Thyroid gland (tissue), 4 donors: ENCODE results near the gene PCDH15. TPM values are rescaled to one million over a fixed set of nuclear protein-coding genes. Genes with fewer than 3 reads are reported as not detected.

Source experiments
- DNase-seq, 2 donors: peaks; one replicate each; pipeline ENCODE4 v3.0.0-alpha.2; 2019
- H3K27ac ChIP-seq, 3 donors: fragments of 200-600 bp; sonication (generic); 1 replicate in 2 of 3; 2 replicates in 1 of 3; pipeline ENCODE4 v1.5.1; 2016 to 2019; ENCODE audit warnings: mild to moderate bottlenecking in 1 of 3, moderate library complexity in 1 of 3
- H3K27me3 ChIP-seq: fragments of 200-600 bp; sonication (generic); one replicate; pipeline ENCODE4 v1.5.1; 2019
- H3K36me3 ChIP-seq, 2 donors: fragments of 200-600 bp; sonication (generic); one replicate each; pipeline ENCODE4 v1.5.1; 2016 to 2019
- H3K4me1 ChIP-seq, 2 donors: fragments of 200-600 bp; sonication (generic); one replicate each; pipeline ENCODE4 v1.5.1; 2017 to 2019
- H3K4me3 ChIP-seq, 3 donors: fragments of 200-600 bp; sonication (generic); replicated peaks in 1 of 3; 1 replicate in 2 of 3; 2 replicates in 1 of 3; pipeline ENCODE4 v1.5.1; 2016; ENCODE audit warnings: mild to moderate bottlenecking in 1 of 3
- H3K9me3 ChIP-seq: fragments of 200-600 bp; sonication (generic); one replicate; pipeline ENCODE4 v1.5.1; 2017
- CTCF ChIP-seq, 6 experiments: fragments of 200-600 bp in 3 of 6; fragments of 450-650 bp in 3 of 6; sonication (generic) in 3 of 6; IDR thresholded peaks; one replicate each; pipeline ENCODE4 v1.5.1; 2016 to 2019; ENCODE audit warnings: antibody characterized with exemption in 6 of 6, mild to moderate bottlenecking in 2 of 6, inconsistent platforms in 1 of 6, moderate library complexity in 1 of 6
- POLR2A ChIP-seq, 2 donors: fragments of 450-650 bp; IDR thresholded peaks; one replicate each; pipeline ENCODE4 v1.6.1; 2017; ENCODE audit warnings: antibody characterized with exemption in 2 of 2, mild to moderate bottlenecking in 2 of 2, moderate library complexity in 1 of 2
- WGBS, 2 donors: methylation state at CpG; one replicate each; pipeline ENCODE4 v1.1.5; 2017; 5-methylcytosine and 5-hydroxymethylcytosine counted together
- intact Hi-C: fragments of 100-400 bp; cut with DNase I; formaldehyde crosslinking; loops from one replicate; pipeline ENCODE4 v1.15.1; 2023
- total RNA-seq, 4 donors: library from RNA; depleted of rRNA; stranded (reverse); fragments of >200 nt; gene quantifications; one replicate each; pipeline ENCODE4 v1.2.3, GENCODE V29; 2016

PCDH15 gene
- total RNA-seq, 4 donors from 2014 or later, result not detected

- Histone ChIP-seq H3K27ac (no peak overlapping the region), H3K27me3 (no peaks in the 10 kb centered on the region), H3K9me3 (no peaks in the 10 kb centered on the region), H3K4me1 (no peaks in the 10 kb centered on the region), H3K36me3 (no peaks in the 10 kb centered on the region), H3K4me3 (no peak overlapping the region)
- no peak for DNase-seq
- WGBS, 2 donors, result 85 to 91% methylated on average over 6 of the region's 6 CpGs
- TF ChIP-seq POLR2A (IDR thresholded peaks at IDR 0.05), result no peak
- TF ChIP-seq CTCF (IDR thresholded peaks at IDR 0.05), result no peak
- intact Hi-C loops, result no loop called here
Observed at GRCh38 chr10:54131833-54132232, 669.2 kb downstream of the PCDH15 start.

GRCh38 chr10:54130394-54130793 lies 670.6 kb downstream of the PCDH15 start:
- H3K4me3 ChIP-seq, result no peak overlapping the region
- intact Hi-C loops, result no loop called here
- no peaks in the 10 kb centered on the region for H3K9me3 ChIP-seq
- H3K4me1 ChIP-seq, result no peaks in the 10 kb centered on the region
- 84 to 90% methylated on average over 6 of the region's 6 CpGs for WGBS, 2 donors
- no peak for DNase-seq
- TF ChIP-seq POLR2A (IDR thresholded peaks at IDR 0.05) (no peak), CTCF (IDR thresholded peaks at IDR 0.05) (no peak)
- no peak overlapping the region for H3K27ac ChIP-seq
- H3K27me3 ChIP-seq, result no peaks in the 10 kb centered on the region
- H3K36me3 ChIP-seq, result no peaks in the 10 kb centered on the region

GRCh38 chr10:54125098-54125747 lies 675.8 kb downstream of the PCDH15 start:
- WGBS, 2 donors, result 67 to 80% methylated on average over 3 of the region's 3 CpGs
- H3K4me1 ChIP-seq, result no peaks in the 10 kb centered on the region
- TF ChIP-seq POLR2A (IDR thresholded peaks at IDR 0.05), result no peak
- TF ChIP-seq CTCF (IDR thresholded peaks at IDR 0.05), result no peak

GRCh38 chr10:54124209-54124885 lies 676.7 kb downstream of the PCDH15 start:
- WGBS, 2 donors, result 83 to 94% methylated on average over 6 of the region's 6 CpGs
- DNase-seq, result no peak
- H3K27ac ChIP-seq, result no peak overlapping the region
- TF ChIP-seq POLR2A (IDR thresholded peaks at IDR 0.05) (no peak), CTCF (IDR thresholded peaks at IDR 0.05) (no peak)
- no peak overlapping the region for H3K4me3 ChIP-seq
- no peaks in the 10 kb centered on the region for H3K36me3 ChIP-seq
- H3K9me3 ChIP-seq, result no peaks in the 10 kb centered on the region
- H3K27me3 ChIP-seq, result no peaks in the 10 kb centered on the region
- H3K4me1 ChIP-seq, result no peaks in the 10 kb centered on the region
- intact Hi-C loops, result no loop called here

More at GRCh38 chr10:54125098-54125747, 675.8 kb downstream of the PCDH15 start:
- intact Hi-C loops, result no loop called here
- no peaks in the 10 kb centered on the region for H3K36me3 ChIP-seq
- H3K9me3 ChIP-seq, result no peaks in the 10 kb centered on the region
- H3K27ac ChIP-seq, result no peak overlapping the region
- no peak for DNase-seq
- no peak overlapping the region for H3K4me3 ChIP-seq
- H3K27me3 ChIP-seq, result no peaks in the 10 kb centered on the region

DNA sequence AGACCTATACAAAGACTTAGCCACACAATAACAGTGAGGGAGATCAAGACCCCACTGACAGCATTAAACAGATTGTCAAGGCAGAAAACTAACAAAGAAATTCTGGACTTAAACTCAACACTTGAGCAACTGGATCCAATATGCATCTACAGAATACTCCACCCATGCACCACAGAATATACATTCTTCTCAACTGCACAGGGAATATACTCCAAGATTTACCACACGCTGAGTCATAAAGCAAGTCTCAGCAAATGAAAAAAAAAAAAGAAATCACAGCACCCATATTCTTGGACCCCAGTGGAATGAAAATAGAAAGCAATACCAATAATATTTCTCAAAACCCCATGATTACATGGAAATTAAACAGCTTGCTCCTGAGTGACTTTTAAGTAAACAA lies 680.2 kb downstream of the PCDH15 start:
- no peak for TF ChIP-seq POLR2A (IDR thresholded peaks at IDR 0.05)
- no peak for TF ChIP-seq CTCF (IDR thresholded peaks at IDR 0.05)
- Histone ChIP-seq H3K36me3 (no peaks in the 10 kb centered on the region), H3K4me1 (no peaks in the 10 kb centered on the region), H3K27me3 (no peaks in the 10 kb centered on the region), H3K27ac (no peak overlapping the region), H3K9me3 (no peaks in the 10 kb centered on the region), H3K4me3 (no peak overlapping the region)
- WGBS, 2 donors, result 0 to 35% methylated on average over 1 of the region's 1 CpG
- no peak for DNase-seq
- intact Hi-C loops, result no loop called here
